ENCODE results near the gene HSFX4. TPM values are rescaled to one million over a fixed set of nuclear protein-coding genes. Genes with fewer than 3 reads are reported as not detected.

HSFX4 gene
- total and polyA plus RNA-seq, 9 of the 15 experiments (the other 6 are each of a cell fraction or from before 2014, with no cell fraction given): 0.10 to 0.24 (median 0.14) TPM; not detected in 6

DNA sequence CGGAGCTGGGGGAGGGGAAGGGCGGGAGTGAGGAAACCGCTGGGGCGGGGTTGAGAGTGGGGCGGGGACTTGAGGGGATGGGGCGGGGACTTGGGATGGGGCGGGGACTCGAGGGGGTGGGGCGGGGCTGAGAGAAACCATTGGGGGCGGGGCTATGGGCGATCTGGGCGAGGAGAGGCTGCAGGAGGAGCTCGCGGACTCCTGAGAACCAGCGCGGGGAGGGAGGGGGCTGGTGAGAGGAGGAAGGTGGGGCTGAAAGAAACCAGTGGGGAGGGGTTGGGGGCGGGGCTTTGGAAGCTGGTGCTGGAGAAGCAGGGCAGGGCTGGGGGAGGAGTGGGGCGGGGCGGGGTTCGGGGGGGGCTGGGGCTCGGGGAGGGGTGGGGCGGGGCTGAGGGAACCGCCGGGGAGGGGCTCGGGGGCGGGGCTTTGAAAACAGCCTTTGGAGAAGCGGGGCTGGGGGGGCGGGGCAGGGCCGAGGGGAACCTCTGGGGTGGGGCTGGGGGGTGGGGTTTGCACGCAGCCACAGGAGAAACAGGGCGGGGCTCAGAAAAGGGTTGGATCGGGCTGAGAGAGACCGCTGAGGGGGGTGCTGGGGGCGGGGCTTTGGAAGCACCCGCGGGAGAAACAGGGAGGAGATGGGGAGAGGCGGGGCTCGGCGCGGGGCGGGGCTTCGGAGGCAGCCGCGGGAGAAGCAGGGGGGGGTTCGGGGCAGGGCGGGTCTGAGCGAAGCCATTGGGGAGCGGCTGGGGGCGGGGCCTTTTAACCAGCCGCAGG, 9.7 kb downstream of the HSFX4 start (continued):
- TF ChIP-seq CBX5 (IDR thresholded peaks at IDR 0.05; ENCODE audit: borderline replicate concordance, low read depth) (no peak), SLC30A9 (CRISPR knock-in tag; IDR thresholded peaks at IDR 0.05) (no peak), HIVEP1 (CRISPR knock-in tag; IDR thresholded peaks at IDR 0.05) (no peak), CXXC5 (CRISPR knock-in tag; IDR thresholded peaks at IDR 0.05) (no peak)
- TF ChIP-seq, protein P1, sequence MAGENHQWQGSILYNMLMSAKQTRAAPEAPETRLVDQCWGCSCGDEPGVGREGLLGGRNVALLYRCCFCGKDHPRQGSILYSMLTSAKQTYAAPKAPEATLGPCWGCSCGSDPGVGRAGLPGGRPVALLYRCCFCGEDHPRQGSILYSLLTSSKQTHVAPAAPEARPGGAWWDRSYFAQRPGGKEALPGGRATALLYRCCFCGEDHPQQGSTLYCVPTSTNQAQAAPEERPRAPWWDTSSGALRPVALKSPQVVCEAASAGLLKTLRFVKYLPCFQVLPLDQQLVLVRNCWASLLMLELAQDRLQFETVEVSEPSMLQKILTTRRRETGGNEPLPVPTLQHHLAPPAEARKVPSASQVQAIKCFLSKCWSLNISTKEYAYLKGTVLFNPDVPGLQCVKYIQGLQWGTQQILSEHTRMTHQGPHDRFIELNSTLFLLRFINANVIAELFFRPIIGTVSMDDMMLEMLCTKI (IDR thresholded peaks at IDR 0.05; ENCODE audit: partially characterized antibody): no peak
- TF ChIP-seq, protein P2, sequence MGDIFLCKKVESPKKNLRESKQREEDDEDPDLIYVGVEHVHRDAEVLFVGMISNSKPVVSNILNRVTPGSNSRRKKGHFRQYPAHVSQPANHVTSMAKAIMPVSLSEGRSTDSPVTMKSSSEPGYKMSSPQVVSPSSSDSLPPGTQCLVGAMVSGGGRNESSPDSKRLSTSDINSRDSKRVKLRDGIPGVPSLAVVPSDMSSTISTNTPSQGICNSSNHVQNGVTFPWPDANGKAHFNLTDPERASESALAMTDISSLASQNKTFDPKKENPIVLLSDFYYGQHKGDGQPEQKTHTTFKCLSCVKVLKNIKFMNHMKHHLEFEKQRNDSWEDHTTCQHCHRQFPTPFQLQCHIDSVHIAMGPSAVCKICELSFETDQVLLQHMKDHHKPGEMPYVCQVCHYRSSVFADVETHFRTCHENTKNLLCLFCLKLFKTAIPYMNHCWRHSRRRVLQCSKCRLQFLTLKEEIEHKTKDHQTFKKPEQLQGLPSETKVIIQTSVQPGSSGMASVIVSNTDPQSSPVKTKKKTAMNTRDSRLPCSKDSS (IDR thresholded peaks at IDR 0.05; ENCODE audit: low read depth, partially characterized antibody): no peak
- TF ChIP-seq, protein P3, sequence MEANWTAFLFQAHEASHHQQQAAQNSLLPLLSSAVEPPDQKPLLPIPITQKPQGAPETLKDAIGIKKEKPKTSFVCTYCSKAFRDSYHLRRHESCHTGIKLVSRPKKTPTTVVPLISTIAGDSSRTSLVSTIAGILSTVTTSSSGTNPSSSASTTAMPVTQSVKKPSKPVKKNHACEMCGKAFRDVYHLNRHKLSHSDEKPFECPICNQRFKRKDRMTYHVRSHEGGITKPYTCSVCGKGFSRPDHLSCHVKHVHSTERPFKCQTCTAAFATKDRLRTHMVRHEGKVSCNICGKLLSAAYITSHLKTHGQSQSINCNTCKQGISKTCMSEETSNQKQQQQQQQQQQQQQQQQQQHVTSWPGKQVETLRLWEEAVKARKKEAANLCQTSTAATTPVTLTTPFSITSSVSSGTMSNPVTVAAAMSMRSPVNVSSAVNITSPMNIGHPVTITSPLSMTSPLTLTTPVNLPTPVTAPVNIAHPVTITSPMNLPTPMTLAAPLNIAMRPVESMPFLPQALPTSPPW (CRISPR knock-in tag; IDR thresholded peaks at IDR 0.05): peak; percentile 96

All from K562 (cell line).